ENCODE measurements around the gene FHIT. TPM values are rescaled to one million over a fixed set of nuclear protein-coding genes. Genes with fewer than 3 reads are reported as not detected.

The FHIT gene
- total and polyA plus RNA-seq, 8 donors = 1.8 to 10.6 (median 7.1) TPM

DNA sequence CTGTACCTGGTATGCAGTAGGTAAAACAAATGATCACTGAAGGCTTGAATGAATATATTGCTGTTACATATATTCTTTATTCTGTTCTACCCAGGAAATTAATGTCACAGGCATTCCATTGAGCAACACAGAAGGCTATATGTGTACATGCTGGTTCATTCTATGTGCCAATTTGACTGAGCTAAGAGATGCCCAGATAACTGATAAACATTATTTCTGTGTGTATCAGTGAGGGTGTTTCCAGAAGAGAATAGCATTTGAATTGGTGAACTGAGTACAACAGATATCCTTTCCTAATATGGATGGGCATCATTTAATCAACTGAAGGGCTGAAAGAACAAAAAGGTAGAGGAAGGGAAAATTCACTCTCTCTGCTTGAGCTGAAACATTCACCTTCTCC is 886.8 kb downstream of the FHIT start:
- no peak for TF ChIP-seq POLR2A (IDR thresholded peaks at IDR 0.05)
- no peak for TF ChIP-seq EP300 (IDR thresholded peaks at IDR 0.05)
- no peak for TF ChIP-seq POLR2AphosphoS5 (IDR thresholded peaks at IDR 0.05)
- TF ChIP-seq, protein P1, sequence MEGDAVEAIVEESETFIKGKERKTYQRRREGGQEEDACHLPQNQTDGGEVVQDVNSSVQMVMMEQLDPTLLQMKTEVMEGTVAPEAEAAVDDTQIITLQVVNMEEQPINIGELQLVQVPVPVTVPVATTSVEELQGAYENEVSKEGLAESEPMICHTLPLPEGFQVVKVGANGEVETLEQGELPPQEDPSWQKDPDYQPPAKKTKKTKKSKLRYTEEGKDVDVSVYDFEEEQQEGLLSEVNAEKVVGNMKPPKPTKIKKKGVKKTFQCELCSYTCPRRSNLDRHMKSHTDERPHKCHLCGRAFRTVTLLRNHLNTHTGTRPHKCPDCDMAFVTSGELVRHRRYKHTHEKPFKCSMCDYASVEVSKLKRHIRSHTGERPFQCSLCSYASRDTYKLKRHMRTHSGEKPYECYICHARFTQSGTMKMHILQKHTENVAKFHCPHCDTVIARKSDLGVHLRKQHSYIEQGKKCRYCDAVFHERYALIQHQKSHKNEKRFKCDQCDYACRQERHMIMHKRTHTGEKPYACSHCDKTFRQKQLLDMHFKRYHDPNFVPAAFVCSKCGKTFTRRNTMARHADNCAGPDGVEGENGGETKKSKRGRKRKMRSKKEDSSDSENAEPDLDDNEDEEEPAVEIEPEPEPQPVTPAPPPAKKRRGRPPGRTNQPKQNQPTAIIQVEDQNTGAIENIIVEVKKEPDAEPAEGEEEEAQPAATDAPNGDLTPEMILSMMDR (IDR thresholded peaks at IDR 0.05) = no peak
- Histone ChIP-seq H3K4me3 (no peak overlapping the region), H3K27ac (no peak overlapping the region), H3K36me3 (no peaks in the 10 kb centered on the region), H3K27me3 (no peaks in the 10 kb centered on the region), H3K9me3 (peaks cover 0 to 6% (median 0%) of the 10 kb centered on the region in 4 donors), H3K4me1 (no peaks in the 10 kb centered on the region)
- intact Hi-C loops (cut with DNase I; ENCODE audit: low total_unique reads) = no loop called here
- DNase-seq = no peak

DNA sequence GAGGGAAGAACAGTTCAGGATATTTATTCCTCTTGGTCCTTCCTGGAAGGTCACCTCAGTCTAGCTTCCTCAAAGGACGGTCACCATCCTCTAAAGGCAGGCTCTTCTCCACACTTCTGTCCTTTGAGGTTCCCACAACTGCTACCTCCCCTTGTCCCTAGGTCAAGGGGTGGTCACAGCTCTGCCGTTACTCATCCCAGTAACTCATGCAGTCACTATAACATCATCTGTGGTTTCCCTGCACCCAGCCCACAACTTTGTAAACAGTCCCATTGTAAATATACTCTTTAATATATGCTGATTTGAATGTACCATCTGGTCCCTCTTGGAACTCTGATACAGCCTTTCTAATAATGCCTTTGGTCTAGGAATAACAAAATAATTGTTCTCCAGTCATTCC is 887.4 kb downstream of the FHIT start:
- WGBS, 5 donors = 53 to 70% (median 60%) methylated on average over 2 of the region's 2 CpGs
- Histone ChIP-seq H3K4me3 (no peak overlapping the region), H3K27me3 (no peaks in the 10 kb centered on the region), H3K4me1 (no peaks in the 10 kb centered on the region), H3K27ac (no peak overlapping the region), H3K36me3 (no peaks in the 10 kb centered on the region), H3K9me3 (no peaks in the 10 kb centered on the region)
- TF ChIP-seq POLR2AphosphoS5 (IDR thresholded peaks at IDR 0.05) (no peak), POLR2A (IDR thresholded peaks at IDR 0.05) (no peak), EP300 (IDR thresholded peaks at IDR 0.05) (no peak)
- intact Hi-C loops (cut with DNase I; ENCODE audit: low total_unique reads) = no loop called here
- DNase-seq = peak in 1 of 2 donors; percentile 4

DNA sequence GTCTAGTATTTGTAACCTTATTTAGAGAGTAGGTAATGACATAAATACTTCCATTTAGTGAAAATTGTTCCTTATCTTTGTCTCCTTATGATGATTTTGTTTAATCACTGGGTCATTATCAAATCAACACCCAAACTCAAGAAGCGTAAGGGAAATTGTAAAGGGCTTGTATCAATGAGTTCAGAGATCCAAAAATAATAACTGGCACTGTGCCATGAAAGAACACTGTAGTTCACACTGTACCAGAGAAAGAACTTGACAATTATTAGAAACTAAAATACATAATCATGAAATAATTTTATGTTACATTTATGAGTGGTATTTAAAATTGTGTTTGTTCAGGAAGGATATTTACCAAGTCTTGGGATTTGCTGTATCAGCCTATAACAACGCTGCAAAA is 895.4 kb downstream of the FHIT start:
- Histone ChIP-seq H3K36me3 (no peaks in the 10 kb centered on the region), H3K9me3 (no peaks in the 10 kb centered on the region), H3K27me3 (no peaks in the 10 kb centered on the region), H3K27ac (no peak overlapping the region), H3K4me3 (no peak overlapping the region), H3K4me1 (no peaks in the 10 kb centered on the region)
- 40 to 80% (median 46%) methylated on average over 2 of the region's 2 CpGs for WGBS, 5 donors
- TF ChIP-seq EP300 (IDR thresholded peaks at IDR 0.05) (no peak), POLR2A (IDR thresholded peaks at IDR 0.05) (no peak), POLR2AphosphoS5 (IDR thresholded peaks at IDR 0.05) (no peak)
- TF ChIP-seq, protein P1 (IDR thresholded peaks at IDR 0.05) = no peak
- intact Hi-C loops (cut with DNase I; ENCODE audit: low total_unique reads) = no loop called here
- DNase-seq = no peak

DNA sequence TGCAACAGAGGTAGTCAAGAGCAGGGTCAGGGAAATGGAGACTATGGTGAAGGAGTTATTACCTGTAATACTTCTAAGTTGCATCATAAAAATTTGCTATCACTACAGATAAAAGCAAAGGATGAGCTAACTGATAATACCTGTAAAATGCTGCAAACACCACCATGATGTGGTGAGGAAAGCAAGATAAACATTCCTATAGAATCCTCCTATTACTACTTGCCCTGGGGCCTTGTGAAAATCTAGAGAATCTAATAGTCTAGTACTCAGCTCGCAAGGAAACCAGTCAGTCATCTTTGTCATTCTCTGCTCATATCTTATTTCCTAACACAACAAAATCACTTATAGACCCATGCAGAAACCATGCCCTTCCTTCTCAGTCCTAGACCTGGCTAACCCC is 899.8 kb downstream of the FHIT start:
- TF ChIP-seq EP300 (IDR thresholded peaks at IDR 0.05) (no peak), POLR2A (IDR thresholded peaks at IDR 0.05) (no peak), POLR2AphosphoS5 (IDR thresholded peaks at IDR 0.05) (no peak)
- TF ChIP-seq, protein P1 (IDR thresholded peaks at IDR 0.05) = no peak
- Histone ChIP-seq H3K4me3 (no peak overlapping the region), H3K36me3 (no peaks in the 10 kb centered on the region), H3K27me3 (no peaks in the 10 kb centered on the region), H3K4me1 (no peaks in the 10 kb centered on the region), H3K27ac (no peak overlapping the region), H3K9me3 (no peaks in the 10 kb centered on the region)
- 81 to 96% (median 90%) methylated on average over 1 of the region's 1 CpG for WGBS, 5 donors
- intact Hi-C loops (cut with DNase I; ENCODE audit: low total_unique reads) = no loop called here
- no peak for DNase-seq

DNA sequence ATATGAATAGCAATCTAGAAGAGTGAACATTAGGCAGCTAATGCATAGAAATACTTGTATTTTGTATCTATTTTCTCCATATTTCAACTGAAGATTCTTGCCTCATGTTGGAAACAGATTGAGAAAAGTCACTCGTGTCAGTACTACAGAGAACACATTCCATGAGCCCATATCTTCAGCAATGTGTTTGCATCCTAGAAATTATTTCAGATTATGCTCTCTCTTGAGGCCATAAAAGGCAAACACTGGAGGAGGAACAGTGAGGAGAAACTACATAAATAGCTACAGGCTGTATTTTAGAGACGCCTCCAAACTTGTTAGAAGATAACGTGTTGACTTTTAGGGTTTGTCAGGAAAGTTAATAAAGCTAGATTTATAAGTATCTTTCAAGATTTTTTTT is 906.9 kb downstream of the FHIT start:
- Histone ChIP-seq H3K4me3 (no peak overlapping the region), H3K27ac (no peak overlapping the region), H3K27me3 (no peaks in the 10 kb centered on the region), H3K4me1 (no peaks in the 10 kb centered on the region), H3K36me3 (no peaks in the 10 kb centered on the region), H3K9me3 (no peaks in the 10 kb centered on the region)
- DNase-seq = no peak
- WGBS, 5 donors = 48 to 71% (median 61%) methylated on average over 3 of the region's 3 CpGs
- intact Hi-C loops (cut with DNase I; ENCODE audit: low total_unique reads) = no loop called here
- TF ChIP-seq POLR2AphosphoS5 (IDR thresholded peaks at IDR 0.05) = no peak
- TF ChIP-seq EP300 (IDR thresholded peaks at IDR 0.05) = no peak
- TF ChIP-seq, protein P1 (IDR thresholded peaks at IDR 0.05) = no peak
- TF ChIP-seq POLR2A (IDR thresholded peaks at IDR 0.05) = no peak
